Osteoblast (primary cell): Measurements from ENCODE around the gene CP. TPM values are rescaled to one million over a fixed set of nuclear protein-coding genes. Genes with fewer than 3 reads are reported as not detected.
A peak's percentile ranks its signal among the peaks of the same experiment; 100 is the strongest.

Experiments
- DNase-seq: peaks from one replicate; pipeline ENCODE4 v3.0.0; 2011; ENCODE audit warnings: low spot score, mixed read lengths; ENCODE audit not compliant: insufficient read length; ENCODE audit errors: missing footprints
- H2AFZ ChIP-seq: 2 replicates; pipeline ENCODE4 v1.6.0; 2011; ENCODE audit warnings: mild to moderate bottlenecking, low read length
- H3K27ac ChIP-seq: 2 replicates; pipeline ENCODE4 v1.5.1; 2011; ENCODE audit warnings: mild to moderate bottlenecking, low read depth, low read length, moderate library complexity
- H3K27me3 ChIP-seq: 2 replicates; pipeline ENCODE4 v1.6.0; 2012; ENCODE audit warnings: mild to moderate bottlenecking, control low read depth, inconsistent platforms, low read length, moderate library complexity; ENCODE audit not compliant: insufficient read depth
- H3K36me3 ChIP-seq: 2 replicates; pipeline ENCODE4 v1.5.1; 2011; ENCODE audit warnings: mild to moderate bottlenecking, low read length, control low read depth, moderate library complexity; ENCODE audit not compliant: insufficient read depth
- H3K4me1 ChIP-seq: 2 replicates; pipeline ENCODE4 v1.5.1; 2011; ENCODE audit warnings: mild to moderate bottlenecking, low read length, control low read depth, moderate library complexity; ENCODE audit not compliant: insufficient read depth
- H3K4me2 ChIP-seq: 2 replicates; pipeline ENCODE4 v1.6.0; 2011; ENCODE audit warnings: mild to moderate bottlenecking, low read length; ENCODE audit not compliant: insufficient read depth
- H3K4me3 ChIP-seq: fragments of 200-600 bp; sonication (generic); 3 replicates; pipeline ENCODE4 v1.5.1; 2012; ENCODE audit warnings: mild to moderate bottlenecking, low read length, inconsistent platforms; ENCODE audit not compliant: insufficient read depth
- H3K79me2 ChIP-seq: 2 replicates; pipeline ENCODE4 v1.6.0; 2012; ENCODE audit warnings: mild to moderate bottlenecking, low read length, control low read depth, inconsistent platforms; ENCODE audit not compliant: insufficient read depth
- H3K9me3 ChIP-seq: 2 replicates; pipeline ENCODE4 v1.5.1; 2011; ENCODE audit warnings: low read depth, low read length, control low read depth
- H4K20me1 ChIP-seq: 2 replicates; pipeline ENCODE4 v1.6.0; 2012; ENCODE audit warnings: mild to moderate bottlenecking, low read length, control low read depth; ENCODE audit not compliant: insufficient read depth
- total RNA-seq: library from RNA; depleted of rRNA; stranded (reverse); fragments of >200 nt; gene quantifications from 2 replicates; pipeline ENCODE4 v1.2.3, GENCODE V29; 2012
- TF ChIP-seq, protein P1 (sequence below): IDR thresholded peaks from 2 replicates; pipeline ENCODE4 v1.5.1; 2011; ENCODE audit warnings: mild to moderate bottlenecking, low read depth, low read length, moderate library complexity; ENCODE audit errors: extremely low read depth

CP gene
- total RNA-seq, 1 donor, result 1.4 TPM

DNA sequence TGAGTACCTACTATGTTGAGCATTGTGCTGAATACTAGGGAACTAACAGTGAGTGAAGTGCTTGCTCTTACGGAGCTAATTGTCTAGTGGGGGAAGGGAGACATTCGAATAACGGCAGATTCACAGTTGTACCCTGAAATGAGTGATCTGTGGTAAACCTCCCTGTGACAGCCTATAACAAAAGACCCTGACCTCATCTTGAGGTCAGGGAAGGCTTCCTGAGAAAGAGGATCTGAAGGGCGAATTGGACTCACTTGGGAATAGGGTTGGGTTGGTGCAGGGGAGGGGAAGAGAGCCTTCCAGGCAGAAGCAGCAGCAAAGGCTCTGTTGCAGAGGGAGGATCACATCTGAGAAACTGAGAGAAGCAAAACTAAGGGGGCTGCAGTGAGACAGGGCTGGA lies 78.9 kb downstream of the CP start:
- Histone ChIP-seq H3K4me3 (no peak overlapping the region), H3K4me2 (no peak overlapping the region), H3K4me1 (no peaks in the 10 kb centered on the region), H3K27me3 (no peaks in the 10 kb centered on the region), H4K20me1 (no peaks in the 10 kb centered on the region), H3K9me3 (no peaks in the 10 kb centered on the region), H3K36me3 (peaks cover 30% of the 10 kb centered on the region), H3K27ac (no peak overlapping the region), H3K79me2 (peaks cover 17% of the 10 kb centered on the region), H2AFZ (no peak overlapping the region)
- DNase-seq, result no peak
- TF ChIP-seq, protein P1, sequence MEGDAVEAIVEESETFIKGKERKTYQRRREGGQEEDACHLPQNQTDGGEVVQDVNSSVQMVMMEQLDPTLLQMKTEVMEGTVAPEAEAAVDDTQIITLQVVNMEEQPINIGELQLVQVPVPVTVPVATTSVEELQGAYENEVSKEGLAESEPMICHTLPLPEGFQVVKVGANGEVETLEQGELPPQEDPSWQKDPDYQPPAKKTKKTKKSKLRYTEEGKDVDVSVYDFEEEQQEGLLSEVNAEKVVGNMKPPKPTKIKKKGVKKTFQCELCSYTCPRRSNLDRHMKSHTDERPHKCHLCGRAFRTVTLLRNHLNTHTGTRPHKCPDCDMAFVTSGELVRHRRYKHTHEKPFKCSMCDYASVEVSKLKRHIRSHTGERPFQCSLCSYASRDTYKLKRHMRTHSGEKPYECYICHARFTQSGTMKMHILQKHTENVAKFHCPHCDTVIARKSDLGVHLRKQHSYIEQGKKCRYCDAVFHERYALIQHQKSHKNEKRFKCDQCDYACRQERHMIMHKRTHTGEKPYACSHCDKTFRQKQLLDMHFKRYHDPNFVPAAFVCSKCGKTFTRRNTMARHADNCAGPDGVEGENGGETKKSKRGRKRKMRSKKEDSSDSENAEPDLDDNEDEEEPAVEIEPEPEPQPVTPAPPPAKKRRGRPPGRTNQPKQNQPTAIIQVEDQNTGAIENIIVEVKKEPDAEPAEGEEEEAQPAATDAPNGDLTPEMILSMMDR, result no peak

DNA sequence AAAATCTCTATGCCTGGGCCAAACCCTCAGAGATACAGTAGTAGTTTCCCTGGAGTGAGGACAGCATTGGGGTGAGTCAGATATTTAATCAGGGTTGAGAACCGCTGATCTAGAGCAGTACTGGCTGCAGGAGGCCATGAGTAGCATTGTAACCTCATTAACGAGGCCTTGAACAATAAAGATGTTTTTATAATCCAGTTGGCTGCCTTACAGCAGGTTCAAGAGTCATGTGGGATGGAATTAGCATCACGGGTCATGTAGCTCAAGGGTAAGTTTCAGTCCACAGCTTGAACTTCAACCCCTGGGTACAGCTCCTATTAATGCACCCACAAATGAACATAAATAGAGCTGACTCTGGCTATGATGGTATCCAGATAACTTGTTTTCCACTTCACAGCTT lies 87.1 kb downstream of the CP start:
- no peak overlapping the region for H3K4me3 ChIP-seq
- no peaks in the 10 kb centered on the region for H4K20me1 ChIP-seq
- no peaks in the 10 kb centered on the region for H3K27me3 ChIP-seq
- H3K27ac ChIP-seq, result no peak overlapping the region
- H3K4me1 ChIP-seq, result peaks cover 14% of the 10 kb centered on the region
- DNase-seq, result peak; percentile 58
- H3K36me3 ChIP-seq, result no peaks in the 10 kb centered on the region
- TF ChIP-seq, protein P1, result no peak
- no peaks in the 10 kb centered on the region for H3K9me3 ChIP-seq
- H3K79me2 ChIP-seq, result peaks cover 88% of the 10 kb centered on the region
- no peak overlapping the region for H2AFZ ChIP-seq
- no peak overlapping the region for H3K4me2 ChIP-seq

DNA sequence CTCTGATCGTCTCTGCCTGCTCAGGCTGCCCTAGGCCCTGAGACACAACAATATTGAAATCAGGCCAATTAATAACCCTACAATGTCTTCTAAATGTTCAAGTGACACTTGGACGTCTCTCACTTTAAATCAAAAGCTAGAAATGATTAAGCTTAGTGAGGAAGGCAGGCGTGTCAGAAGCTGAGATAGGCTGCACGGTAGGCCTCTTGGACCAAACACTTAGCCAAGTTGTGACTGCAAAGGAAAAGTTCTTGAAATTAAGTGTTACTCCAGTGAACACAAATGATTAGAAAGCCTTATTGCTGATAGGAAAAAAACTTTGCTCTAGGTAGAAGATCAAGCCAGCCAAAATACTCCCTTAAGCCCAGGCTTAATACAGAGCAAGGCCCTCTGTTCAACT lies 90.0 kb downstream of the CP start:
- Histone ChIP-seq H3K4me3 (no peak overlapping the region), H3K27me3 (no peaks in the 10 kb centered on the region), H3K36me3 (no peaks in the 10 kb centered on the region), H3K79me2 (peaks cover 70% of the 10 kb centered on the region), H3K4me1 (peaks cover 21% of the 10 kb centered on the region), H4K20me1 (no peaks in the 10 kb centered on the region), H3K4me2 (peak overlapping the region; percentile 88), H2AFZ (no peak overlapping the region), H3K27ac (no peak overlapping the region), H3K9me3 (no peaks in the 10 kb centered on the region)
- DNase-seq, result no peak
- TF ChIP-seq, protein P1, result no peak

DNA sequence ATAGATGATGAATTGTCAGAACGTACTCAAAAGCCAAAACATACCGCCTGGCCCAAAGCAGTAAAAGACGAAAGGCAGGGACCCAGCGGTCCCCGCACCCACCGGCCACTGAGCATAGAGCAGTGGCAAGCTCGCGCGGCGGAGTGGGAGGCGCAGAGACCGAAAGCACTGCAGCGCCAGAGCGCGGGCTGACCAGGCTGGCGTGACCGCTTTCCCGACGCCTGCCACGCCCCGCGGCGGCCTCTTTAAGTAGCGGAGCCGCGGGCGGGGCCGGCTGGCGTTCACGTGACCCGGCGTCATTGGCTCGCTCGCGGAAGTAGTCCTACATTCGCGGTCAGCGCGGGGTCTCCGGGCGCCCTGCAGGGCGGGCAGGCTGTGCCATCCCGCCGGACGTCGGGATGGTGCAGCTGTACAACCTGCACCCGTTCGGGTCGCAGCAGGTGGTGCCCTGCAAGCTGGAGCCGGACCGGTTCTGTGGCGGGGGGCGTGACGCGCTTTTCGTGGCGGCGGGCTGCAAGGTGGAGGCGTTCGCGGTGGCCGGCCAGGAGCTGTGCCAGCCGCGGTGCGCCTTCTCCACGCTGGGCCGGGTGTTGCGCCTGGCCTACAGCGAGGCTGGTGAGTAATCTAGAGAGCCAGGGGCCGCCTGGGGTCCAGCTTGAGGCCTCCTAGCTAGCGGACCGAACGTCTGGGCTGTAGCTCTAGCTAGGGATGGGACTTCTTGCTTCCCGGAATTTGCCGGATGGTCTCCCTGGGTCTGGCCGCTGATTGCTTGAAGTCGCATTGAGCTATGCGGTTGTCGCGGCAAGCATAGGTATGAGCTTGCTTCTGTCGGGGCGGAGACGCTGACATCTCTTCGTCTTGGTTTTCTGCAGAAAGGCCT lies 92.1 kb downstream of the CP start, which contains the start of gene HPS3:
Gene HPS3 (plus strand): TSS at position 313 of the 880 bp plus-strand sequence. CDS start 86 bp downstream, at position 399.
- peak within 1 kb of the TSS; percentile 88 for H3K4me2 ChIP-seq
- TF ChIP-seq, protein P1, result no peak
- DNase-seq, result peak; percentile 97

More for the DNA sequence above, 92.1 kb downstream of the CP start, which contains the start of gene HPS3:
- Histone ChIP-seq H3K27ac (peak within 1 kb of the TSS; percentile 77), H3K4me3 (peak within 1 kb of the TSS; percentile 87), H3K79me2 (peaks cover 53% of the 10 kb centered on the region), H3K4me1 (peaks cover 18% of the 10 kb centered on the region), H4K20me1 (no peaks in the 10 kb centered on the region), H3K9me3 (no peaks in the 10 kb centered on the region), H3K36me3 (no peaks in the 10 kb centered on the region), H3K27me3 (no peaks in the 10 kb centered on the region), H2AFZ (peak within 1 kb of the TSS; percentile 95)
